ENCODE results near the gene SEMA5A. TPM values are rescaled to one million over a fixed set of nuclear protein-coding genes. Genes with fewer than 3 reads are reported as not detected.

The SEMA5A gene
- total and polyA plus RNA-seq, 2 donors (not counting 1 experiment from before 2014, with no cell fraction given) = not detected

GRCh38 chr5:9524941-9525340 is 20.9 kb downstream of the SEMA5A start:
- TF ChIP-seq EZH2 (IDR thresholded peaks at IDR 0.05; ENCODE audit: borderline replicate concordance, insufficient read depth, low read depth, low read length, poor library complexity, severe bottlenecking) (no peak), CTCF (IDR thresholded peaks at IDR 0.05) (no peak)
- no peak overlapping the region for H2AFZ ChIP-seq (ENCODE audit: insufficient read depth, low read depth, low read length, poor library complexity, severe bottlenecking)
- no peaks in the 10 kb centered on the region for H3K4me1 ChIP-seq (ENCODE audit: control insufficient read depth in 2 of 2, insufficient read depth in 2 of 2, low read length in 2 of 2)
- no peak overlapping the region for H3K4me2 ChIP-seq (replicated peaks; ENCODE audit: low read depth, low read length, poor library complexity, severe bottlenecking)
- CTCF ChIA-PET = no interaction called here
- H3K27ac ChIP-seq (ENCODE audit: low read length in 2 of 2) = no peak overlapping the region
- no peak overlapping the region for H3K4me3 ChIP-seq (ENCODE audit: control extremely low read depth in 1 of 5, extremely low read depth in 1 of 5, insufficient read depth in 1 of 5, low read depth in 2 of 5, low read length in 4 of 5)
- no peaks in the 10 kb centered on the region for H3K79me2 ChIP-seq (ENCODE audit: control insufficient read depth, insufficient read depth, low read length)
- no peaks in the 10 kb centered on the region for H3K27me3 ChIP-seq (replicated peaks in 1 of 4; ENCODE audit: control extremely low read depth in 1 of 4, control insufficient read depth in 3 of 4, insufficient read depth in 4 of 4, low read length in 3 of 4)
- peaks cover 0 to 6% (median 0%) of the 10 kb centered on the region in 3 donors for H3K9me3 ChIP-seq (ENCODE audit: control extremely low read depth in 1 of 3, control insufficient read depth in 2 of 3, insufficient read depth in 1 of 3, low read length in 2 of 3)
- no peaks in the 10 kb centered on the region for H4K20me1 ChIP-seq (ENCODE audit: control insufficient read depth, insufficient read depth, low read length, poor library complexity, severe bottlenecking)
- no peaks in the 10 kb centered on the region for H3K4me1 Mint-ChIP-seq
- H3K9me3 Mint-ChIP-seq (ENCODE audit: insufficient read depth) = no peaks in the 10 kb centered on the region
- WGBS (ENCODE audit: insufficient coverage) = 71% methylated on average over 1 of the region's 1 CpG
- DNase-seq (no peak), ATAC-seq (ENCODE audit: low read depth) (no peak)
- H3K27me3 Mint-ChIP-seq = no peaks in the 10 kb centered on the region
- no peak overlapping the region for H3K9ac ChIP-seq (ENCODE audit: low read length)
- no peak overlapping the region for H3K4me3 Mint-ChIP-seq
- intact Hi-C loops (cut with micrococcal nuclease) = no loop called here
- H3K27ac Mint-ChIP-seq = no peak overlapping the region
- POLR2A ChIA-PET = no interaction called here
- no peaks in the 10 kb centered on the region for H3K36me3 ChIP-seq (replicated peaks in 1 of 2; ENCODE audit: control extremely low read depth in 1 of 2, control insufficient read depth in 1 of 2, extremely low read depth in 1 of 2, insufficient read depth in 2 of 2, low read length in 1 of 2)

GRCh38 chr5:9523090-9523823 is 22.6 kb downstream of the SEMA5A start:
- ChIA-PET POLR2A (no interaction called here), CTCF (no interaction called here)
- H3K9ac ChIP-seq (ENCODE audit: low read length) = no peak overlapping the region
- Mint-ChIP-seq H3K27ac (no peak overlapping the region), H3K4me3 (no peak overlapping the region), H3K27me3 (no peaks in the 10 kb centered on the region), H3K4me1 (no peaks in the 10 kb centered on the region), H3K9me3 (ENCODE audit: insufficient read depth) (no peaks in the 10 kb centered on the region)
- WGBS (ENCODE audit: insufficient coverage) = 72% methylated on average over 3 of the region's 7 CpGs
- no peaks in the 10 kb centered on the region for H3K27me3 ChIP-seq (replicated peaks in 1 of 4; ENCODE audit: control extremely low read depth in 1 of 4, control insufficient read depth in 3 of 4, insufficient read depth in 4 of 4, low read length in 3 of 4)
- intact Hi-C loops (cut with micrococcal nuclease) = no loop called here
- H3K4me2 ChIP-seq (replicated peaks; ENCODE audit: low read depth, low read length, poor library complexity, severe bottlenecking) = no peak overlapping the region
- H3K4me3 ChIP-seq (ENCODE audit: control extremely low read depth in 1 of 5, extremely low read depth in 1 of 5, insufficient read depth in 1 of 5, low read depth in 2 of 5, low read length in 4 of 5) = no peak overlapping the region
- no peak for DNase-seq
- no peaks in the 10 kb centered on the region for H3K79me2 ChIP-seq (ENCODE audit: control insufficient read depth, insufficient read depth, low read length)
- ATAC-seq (ENCODE audit: low read depth) = no peak
- no peak for TF ChIP-seq CTCF (IDR thresholded peaks at IDR 0.05)
- no peak for TF ChIP-seq EZH2 (IDR thresholded peaks at IDR 0.05; ENCODE audit: borderline replicate concordance, insufficient read depth, low read depth, low read length, poor library complexity, severe bottlenecking)
- H3K4me1 ChIP-seq (ENCODE audit: control insufficient read depth in 2 of 2, insufficient read depth in 2 of 2, low read length in 2 of 2) = no peaks in the 10 kb centered on the region
- H3K27ac ChIP-seq (ENCODE audit: low read length in 2 of 2) = no peak overlapping the region
- H3K9me3 ChIP-seq (ENCODE audit: control extremely low read depth in 1 of 3, control insufficient read depth in 2 of 3, insufficient read depth in 1 of 3, low read length in 2 of 3) = peaks cover 0 to 3% (median 0%) of the 10 kb centered on the region in 3 donors
- H2AFZ ChIP-seq (ENCODE audit: insufficient read depth, low read depth, low read length, poor library complexity, severe bottlenecking) = no peak overlapping the region
- H4K20me1 ChIP-seq (ENCODE audit: control insufficient read depth, insufficient read depth, low read length, poor library complexity, severe bottlenecking) = no peaks in the 10 kb centered on the region
- H3K36me3 ChIP-seq (replicated peaks in 1 of 2; ENCODE audit: control extremely low read depth in 1 of 2, control insufficient read depth in 1 of 2, extremely low read depth in 1 of 2, insufficient read depth in 2 of 2, low read length in 1 of 2) = no peaks in the 10 kb centered on the region

Measured in B cell (primary cell).